ENCODE results near the gene FOXS1. TPM values are rescaled to one million over a fixed set of nuclear protein-coding genes. Genes with fewer than 3 reads are reported as not detected.

The FOXS1 gene
- total RNA-seq = not detected in 2 replicates

- DNase-seq (ENCODE audit: low read depth, low spot score) = no peak
These were observed at the start of gene FOXS1 for GRCh38 chr20:31845300-31845863. FOXS1 (minus strand) TSS chr20:31845604; CDS start chr20:31845542, 62 bp downstream.

GRCh38 chr20:31890646-31891045 is 45.2 kb upstream of the FOXS1 start:
- no peak for DNase-seq (ENCODE audit: low read depth, low spot score)

- DNase-seq (ENCODE audit: low read depth, low spot score) = no peak
These were observed 38.4 kb upstream of the FOXS1 start for GRCh38 chr20:31883829-31884228.

- DNase-seq (ENCODE audit: low read depth, low spot score) = no peak
These were observed 36.5 kb upstream of the FOXS1 start for GRCh38 chr20:31881945-31882344.

DNA sequence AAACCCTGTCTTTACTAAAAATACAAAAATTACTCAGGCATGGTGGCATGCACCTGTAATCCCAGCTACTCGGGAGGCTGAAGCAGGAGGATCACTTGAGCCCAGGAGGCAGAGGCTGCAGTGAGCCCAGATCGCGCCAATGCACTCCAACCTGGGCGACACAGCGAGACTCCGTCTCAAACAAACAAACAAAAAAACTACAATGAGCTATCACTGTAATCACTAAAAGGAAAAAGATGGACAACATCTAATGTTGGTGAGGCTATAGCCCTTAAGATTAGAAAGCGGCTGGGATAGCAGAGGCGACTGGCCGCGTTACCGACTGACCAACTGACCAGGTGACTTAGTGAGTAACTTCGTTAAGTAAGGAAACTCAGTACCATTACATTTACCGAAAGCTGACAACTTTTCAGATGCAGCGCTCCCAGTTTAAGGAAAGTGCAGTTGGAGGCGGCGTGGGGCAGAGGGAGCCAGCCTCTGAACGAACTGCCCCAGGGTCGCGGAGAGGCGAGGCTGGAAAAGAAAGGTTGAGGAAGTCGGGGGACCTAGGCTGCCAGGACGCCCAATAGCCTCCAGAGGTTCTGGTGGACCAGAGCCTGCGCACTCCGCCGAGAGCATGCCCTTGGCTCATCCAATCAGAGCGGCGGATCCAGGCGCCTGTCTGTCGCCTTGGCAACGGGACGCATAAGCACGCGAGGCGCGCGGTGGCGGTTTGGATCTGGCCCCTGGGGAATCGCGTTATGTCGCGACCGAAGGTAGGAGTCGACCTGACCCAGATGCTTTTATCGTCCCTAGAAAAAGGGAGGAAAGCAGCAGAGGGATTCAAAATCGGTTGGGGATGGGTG is 34.0 kb upstream of the FOXS1 start:
- DNase-seq (ENCODE audit: low read depth, low spot score) = peak; percentile 79

DNA sequence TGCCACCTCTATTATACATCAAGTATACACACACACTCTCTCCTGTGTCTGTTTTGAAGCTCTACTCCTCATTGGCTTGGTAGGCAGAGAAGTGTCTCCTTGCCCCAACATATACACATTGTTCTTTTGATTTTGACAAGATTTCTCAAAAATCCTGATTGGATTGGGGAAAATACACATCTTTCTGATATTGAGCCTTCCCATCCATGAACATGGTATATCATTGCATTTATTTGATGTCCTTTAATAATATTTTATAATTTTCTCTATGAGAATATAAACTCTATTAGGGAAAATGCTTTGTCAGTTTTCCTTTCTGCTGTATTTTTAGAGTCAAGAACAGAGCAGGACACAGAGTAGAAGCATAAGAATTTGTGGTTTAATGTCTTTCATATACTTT is 32.3 kb upstream of the FOXS1 start:
- DNase-seq (ENCODE audit: low read depth, low spot score) = no peak

GRCh38 chr20:31875671-31876070 is 30.3 kb upstream of the FOXS1 start:
- no peak for DNase-seq (ENCODE audit: low read depth, low spot score)

DNA sequence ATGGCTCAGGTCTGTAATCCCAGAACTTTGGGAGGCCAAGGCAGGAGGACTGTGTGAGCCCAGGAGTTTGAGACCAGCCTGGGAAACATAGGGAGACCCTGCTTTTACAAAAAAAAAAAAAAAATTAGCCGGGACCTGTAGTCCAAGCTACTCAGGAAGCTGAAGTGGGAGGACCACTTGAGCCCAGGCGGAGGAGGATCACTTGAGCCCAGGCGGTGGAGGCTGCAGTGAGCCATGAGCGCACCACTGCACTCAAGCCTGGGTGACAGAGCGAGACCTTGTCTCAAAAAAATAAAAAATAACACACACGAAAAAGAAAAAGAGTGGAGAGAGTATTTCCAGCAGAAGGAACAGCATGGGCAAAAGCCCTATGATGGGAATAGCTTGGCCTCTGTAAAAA is 27.0 kb upstream of the FOXS1 start:
- DNase-seq (ENCODE audit: low read depth, low spot score) = no peak

- no peak for DNase-seq (ENCODE audit: low read depth, low spot score)
These were observed 26.2 kb upstream of the FOXS1 start for GRCh38 chr20:31871618-31871954.

DNA sequence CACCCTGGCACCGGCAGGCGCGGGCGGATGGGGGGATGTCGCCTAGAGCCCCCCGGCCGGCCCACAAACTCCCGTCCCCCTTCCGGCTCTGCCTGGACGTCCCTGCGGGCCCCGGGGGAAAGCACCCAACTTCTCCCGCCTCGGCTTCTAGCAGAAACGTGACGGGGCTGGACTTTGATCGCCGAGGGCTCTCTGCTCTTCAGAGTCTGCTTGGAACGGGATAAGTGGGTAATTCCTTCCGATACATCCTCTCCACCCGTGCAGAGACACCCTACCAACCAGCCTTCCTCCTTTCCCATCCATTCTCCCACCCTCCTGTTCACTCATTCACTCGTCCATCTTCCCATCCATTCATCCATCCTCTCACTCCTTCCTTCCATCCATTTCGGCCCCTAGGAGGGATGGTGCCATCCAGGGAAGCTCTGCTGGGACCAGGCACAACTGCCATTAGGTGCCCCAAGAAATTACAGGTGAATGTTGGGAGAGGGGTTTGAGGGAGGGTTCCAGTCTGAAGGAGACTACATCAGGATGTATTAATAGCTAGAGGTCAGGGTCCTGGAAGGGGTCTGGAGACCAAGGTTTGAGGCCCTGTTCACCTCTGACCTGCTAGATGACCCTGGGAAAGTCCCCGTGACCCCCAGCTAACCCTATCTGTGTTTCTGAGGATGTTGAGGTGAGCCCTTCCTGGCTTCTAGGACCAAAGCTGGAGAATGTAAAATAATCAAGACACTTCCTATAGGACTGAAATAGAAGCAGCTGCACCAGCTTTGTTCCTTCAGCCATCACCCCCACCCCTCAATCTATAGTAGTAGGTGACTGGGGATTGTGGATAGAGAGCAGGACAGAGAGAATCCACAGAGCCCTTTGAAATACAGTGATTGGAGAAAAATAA is 25.6 kb upstream of the FOXS1 start:
- DNase-seq (ENCODE audit: low read depth, low spot score) = no peak

- DNase-seq (ENCODE audit: low read depth, low spot score) = no peak
These were observed 24.7 kb upstream of the FOXS1 start, which contains the start of the genes DUSP15 and TTLL9 for GRCh38 chr20:31869942-31870725. DUSP15 (minus strand) TSS chr20:31870527; CDS start chr20:31870337, 190 bp downstream. TTLL9 (plus strand) TSS chr20:31870634; CDS start chr20:31871127, 493 bp downstream.

DNA sequence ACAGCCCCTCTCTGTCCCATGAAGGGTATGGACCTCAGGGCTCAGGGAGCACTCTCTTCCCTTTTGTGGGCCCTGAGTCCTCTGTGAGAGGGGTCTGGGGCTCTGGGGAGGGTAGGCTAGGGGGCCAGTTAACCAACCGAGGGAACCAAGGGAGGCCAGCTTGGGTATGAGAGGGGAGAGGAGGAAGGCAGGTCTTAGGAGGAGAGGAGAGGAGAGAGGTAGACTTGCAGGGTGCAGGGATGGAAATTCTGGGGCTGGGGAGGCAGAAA is 24.2 kb upstream of the FOXS1 start:
- DNase-seq (ENCODE audit: low read depth, low spot score) = no peak

DNA sequence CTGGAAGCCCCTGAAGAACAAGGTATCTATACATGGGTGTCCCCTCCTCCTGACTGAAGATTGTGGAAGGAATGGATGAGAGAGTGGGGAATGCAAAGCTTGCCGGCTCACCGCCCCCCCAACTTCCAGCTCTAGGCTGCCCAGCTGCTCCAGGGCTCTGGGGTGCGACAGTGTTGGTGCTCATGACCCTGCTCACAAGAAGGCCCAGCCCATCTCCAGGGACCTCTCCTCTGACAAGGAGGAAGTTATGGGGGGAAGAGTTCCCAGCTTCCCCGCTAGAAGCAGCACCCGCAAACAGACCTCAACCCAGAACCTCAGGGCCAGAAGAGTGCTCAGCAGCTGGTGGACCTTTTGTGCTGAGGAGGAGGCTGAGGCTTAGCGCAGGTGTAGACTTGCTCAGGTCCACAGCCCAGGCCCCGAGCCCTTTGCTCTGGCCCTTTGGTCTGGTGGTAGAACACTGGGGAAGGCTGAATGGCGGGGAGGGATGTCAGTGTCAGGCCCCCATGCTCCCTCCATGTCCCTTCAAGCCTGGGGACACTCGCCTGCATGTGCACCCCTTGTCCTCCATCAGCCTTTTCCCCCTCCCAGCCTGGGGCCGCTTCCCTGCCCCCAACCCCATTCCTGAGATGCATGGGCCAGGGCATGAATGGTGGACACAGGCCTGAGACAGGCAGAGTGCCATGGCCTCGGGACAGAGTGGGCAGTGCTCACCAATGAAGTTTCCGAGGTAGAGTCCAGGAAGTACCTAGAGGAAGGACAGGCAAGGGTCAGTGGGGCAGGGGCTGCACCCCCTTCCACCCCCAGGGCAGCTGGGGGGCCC is 23.7 kb upstream of the FOXS1 start:
- DNase-seq (ENCODE audit: low read depth, low spot score) = no peak

DNA sequence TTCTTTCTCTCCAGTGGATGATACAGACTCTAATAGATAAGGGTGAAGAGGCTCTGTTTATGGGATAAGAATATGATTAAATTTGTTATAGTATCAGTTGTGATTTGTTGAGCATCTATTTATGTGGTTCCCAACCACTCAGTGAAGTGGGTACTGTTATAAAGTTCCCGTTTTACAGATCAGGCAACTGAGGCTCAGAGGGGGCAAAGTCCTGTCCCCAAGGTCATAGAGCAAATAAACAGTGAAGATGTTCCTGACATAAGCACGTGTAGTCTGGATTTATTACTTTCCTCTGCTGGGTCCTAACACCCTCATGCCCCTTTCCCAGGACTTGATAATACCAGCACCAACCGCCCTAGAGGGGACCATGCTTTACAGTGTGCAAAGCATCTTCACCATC is 20.8 kb upstream of the FOXS1 start:
- DNase-seq (ENCODE audit: low read depth, low spot score) = no peak

DNA sequence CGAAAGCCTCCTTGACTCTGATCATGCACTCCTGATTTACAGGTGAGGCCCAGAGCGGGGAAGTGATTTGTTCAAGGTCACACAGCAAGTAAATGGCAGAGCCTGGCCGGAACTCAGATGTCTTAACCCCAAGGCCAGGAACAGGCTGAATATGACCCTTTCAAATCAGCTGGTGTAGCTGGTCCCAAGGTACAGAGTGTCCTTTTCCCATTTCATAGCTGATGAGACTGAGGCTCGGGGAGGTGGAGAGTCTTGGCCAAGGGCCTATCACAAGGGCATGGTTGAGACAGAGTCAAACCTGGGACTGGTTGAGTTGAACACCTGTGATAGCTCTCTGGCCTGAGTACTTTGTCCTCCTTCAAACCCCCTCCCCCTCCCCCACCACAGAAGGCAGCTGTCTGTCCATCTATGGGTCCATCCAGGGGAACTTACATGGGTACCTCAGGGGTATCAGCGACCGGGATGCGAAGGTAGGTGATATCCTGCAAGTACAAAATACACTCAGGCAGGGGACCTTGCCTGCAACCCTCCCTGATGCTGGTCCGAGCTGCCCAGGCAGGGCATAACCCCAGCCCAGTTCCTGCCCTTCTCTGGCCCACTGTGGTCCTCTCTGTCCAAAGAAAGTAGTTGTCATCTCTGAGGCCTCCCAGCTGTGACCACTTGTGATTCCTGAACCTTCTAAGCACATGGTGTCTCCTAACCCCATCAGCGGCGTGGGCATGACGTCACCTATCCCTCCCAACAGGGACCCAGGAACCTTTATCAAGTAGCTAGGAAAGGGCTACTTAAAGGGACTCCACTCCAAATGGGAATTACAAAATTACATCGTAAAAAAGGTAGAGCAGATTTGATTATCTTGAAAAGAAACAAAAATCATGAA is 19.4 kb upstream of the FOXS1 start:
- DNase-seq (ENCODE audit: low read depth, low spot score) = no peak

- DNase-seq (ENCODE audit: low read depth, low spot score) = no peak
These were observed 18.1 kb upstream of the FOXS1 start for GRCh38 chr20:31863296-31864085.

GRCh38 chr20:31862506-31862905 is 17.1 kb upstream of the FOXS1 start:
- no peak for DNase-seq (ENCODE audit: low read depth, low spot score)

DNA sequence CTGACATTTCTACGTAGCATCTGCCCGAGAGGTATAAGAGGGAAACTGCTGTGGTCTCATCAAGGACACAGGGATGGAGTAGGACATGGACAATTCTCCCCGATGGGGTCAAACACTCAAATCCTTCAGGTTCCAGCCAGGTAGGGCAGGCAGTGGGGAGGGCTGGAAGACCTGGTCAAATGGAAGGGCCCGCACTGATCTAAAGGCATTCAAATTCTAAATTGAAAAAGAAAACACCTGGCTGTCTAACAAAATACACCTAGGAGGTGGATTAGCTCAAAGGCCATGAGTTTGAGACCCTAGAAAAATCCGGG is 16.7 kb upstream of the FOXS1 start:
- DNase-seq (ENCODE audit: low read depth, low spot score) = no peak
